CD4-positive, alpha-beta T cell treated with Interleukin-6 at 100 ng/mL for 8 hours (primary cell): Measurements from ENCODE around the gene SLCO1B3.
"Not testable (repeated sequence)": the region's sequence is repeated elsewhere in the genome, so short reads cannot be mapped to it uniquely, and the experiment has no call there.

Experiments used
- DNase-seq: peaks from one replicate; pipeline ENCODE4 v3.0.0-alpha.2; 2020; ENCODE audit warnings: mixed read lengths, low spot score

SLCO1B3 gene

GRCh38 chr12:20810487-20810886, at the start of gene SLCO1B3:
SLCO1B3 (plus strand) TSS chr12:20810705; CDS start chr12:20815739, 5,034 bp downstream.
- no peak for DNase-seq

- no peak for DNase-seq
Observed at GRCh38 chr12:20777420-20777819, 33.1 kb upstream of the SLCO1B3 start.

- no peak for DNase-seq
Observed at GRCh38 chr12:20778969-20779368, 31.5 kb upstream of the SLCO1B3 start.

- not testable (repeated sequence) for DNase-seq
Observed at GRCh38 chr12:20779971-20780370, 30.5 kb upstream of the SLCO1B3 start.

- not testable (repeated sequence) for DNase-seq
Observed at GRCh38 chr12:20783796-20784357, 26.6 kb upstream of the SLCO1B3 start.

GRCh38 chr12:20792971-20793370, 17.5 kb upstream of the SLCO1B3 start:
- no peak for DNase-seq

- no peak for DNase-seq
Observed at GRCh38 chr12:20798554-20798953, 12.0 kb upstream of the SLCO1B3 start.

GRCh38 chr12:20800160-20800559, 10.3 kb upstream of the SLCO1B3 start:
- no peak for DNase-seq

GRCh38 chr12:20801035-20801434, 9.5 kb upstream of the SLCO1B3 start:
- no peak for DNase-seq

- no peak for DNase-seq
Observed at GRCh38 chr12:20805921-20806320, 4.6 kb upstream of the SLCO1B3 start.

GRCh38 chr12:20807192-20808080, 3.1 kb upstream of the SLCO1B3 start:
- no peak for DNase-seq

- DNase-seq, result no peak
Observed at GRCh38 chr12:20808521-20808920, 2.0 kb upstream of the SLCO1B3 start.

- DNase-seq, result no peak
Observed at GRCh38 chr12:20815574-20815973, 5.1 kb downstream of the SLCO1B3 start.

GRCh38 chr12:20822415-20822814, 11.9 kb downstream of the SLCO1B3 start:
- DNase-seq, result no peak

GRCh38 chr12:20822925-20823324, 12.4 kb downstream of the SLCO1B3 start:
- no peak for DNase-seq

- no peak for DNase-seq
Observed at GRCh38 chr12:20829919-20830318, 19.4 kb downstream of the SLCO1B3 start.

GRCh38 chr12:20830456-20830855, 20.0 kb downstream of the SLCO1B3 start:
- DNase-seq, result no peak

GRCh38 chr12:20832911-20833310, 22.4 kb downstream of the SLCO1B3 start:
- no peak for DNase-seq

GRCh38 chr12:20852649-20853048, 42.1 kb downstream of the SLCO1B3 start:
- DNase-seq, result no peak

- DNase-seq, result no peak
Observed at GRCh38 chr12:20863056-20863455, 52.6 kb downstream of the SLCO1B3 start.

- DNase-seq, result no peak
Observed at GRCh38 chr12:20865873-20866272, 55.4 kb downstream of the SLCO1B3 start.

- DNase-seq, result no peak
Observed at GRCh38 chr12:20868277-20868676, 57.8 kb downstream of the SLCO1B3 start.

- DNase-seq, result no peak
Observed at GRCh38 chr12:20883288-20883687, 72.8 kb downstream of the SLCO1B3 start.

GRCh38 chr12:20885116-20885515, 74.6 kb downstream of the SLCO1B3 start:
- DNase-seq, result no peak
